ENCODE data around the gene RNF208. TPM values are rescaled to one million over a fixed set of nuclear protein-coding genes. Genes with fewer than 3 reads are reported as not detected.

The RNF208 gene
- total RNA-seq, 1 donor: not detected

GRCh38 chr9:137173796-137174664 is 48.0 kb downstream of the RNF208 start:
- Histone ChIP-seq H3K79me2 (ENCODE audit: insufficient read depth, low read length) (no peaks in the 10 kb centered on the region), H3K9me3 (ENCODE audit: low read depth, low read length) (no peaks in the 10 kb centered on the region), H3K4me3 (ENCODE audit: insufficient read depth, low read length) (no peak overlapping the region), H4K20me1 (ENCODE audit: insufficient read depth, low read length) (peaks cover 9% of the 10 kb centered on the region), H2AFZ (ENCODE audit: low read length) (no peak overlapping the region), H3K27ac (ENCODE audit: low read depth, low read length) (no peak overlapping the region), H3K4me1 (ENCODE audit: insufficient read depth, low read length) (no peaks in the 10 kb centered on the region), H3K27me3 (ENCODE audit: insufficient read depth, low read length) (peaks cover 19% of the 10 kb centered on the region), H3K4me2 (ENCODE audit: insufficient read depth, low read length) (no peak overlapping the region), H3K36me3 (ENCODE audit: insufficient read depth, low read length) (no peaks in the 10 kb centered on the region)
- TF ChIP-seq CTCF (IDR thresholded peaks at IDR 0.05; ENCODE audit: extremely low read depth, low read depth, low read length): no peak
- peak; percentile 91 for DNase-seq (ENCODE audit: insufficient read length, low spot score, missing footprints)

GRCh38 chr9:137172901-137173795 is 48.9 kb downstream of the RNF208 start:
- H4K20me1 ChIP-seq (ENCODE audit: insufficient read depth, low read length): peaks cover 4% of the 10 kb centered on the region
- no peaks in the 10 kb centered on the region for H3K4me1 ChIP-seq (ENCODE audit: insufficient read depth, low read length)
- H2AFZ ChIP-seq (ENCODE audit: low read length): no peak overlapping the region
- peaks cover 22% of the 10 kb centered on the region for H3K27me3 ChIP-seq (ENCODE audit: insufficient read depth, low read length)
- peak; percentile 95 for DNase-seq (ENCODE audit: insufficient read length, low spot score, missing footprints)
- H3K79me2 ChIP-seq (ENCODE audit: insufficient read depth, low read length): no peaks in the 10 kb centered on the region
- H3K4me3 ChIP-seq (ENCODE audit: insufficient read depth, low read length): no peak overlapping the region
- no peaks in the 10 kb centered on the region for H3K9me3 ChIP-seq (ENCODE audit: low read depth, low read length)
- H3K27ac ChIP-seq (ENCODE audit: low read depth, low read length): no peak overlapping the region
- H3K4me2 ChIP-seq (ENCODE audit: insufficient read depth, low read length): no peak overlapping the region
- no peaks in the 10 kb centered on the region for H3K36me3 ChIP-seq (ENCODE audit: insufficient read depth, low read length)
- TF ChIP-seq CTCF (IDR thresholded peaks at IDR 0.05; ENCODE audit: extremely low read depth, low read depth, low read length): no peak

- peak; percentile 88 for DNase-seq (ENCODE audit: insufficient read length, low spot score, missing footprints)
- Histone ChIP-seq H4K20me1 (ENCODE audit: insufficient read depth, low read length) (peaks cover 4% of the 10 kb centered on the region), H3K36me3 (ENCODE audit: insufficient read depth, low read length) (no peaks in the 10 kb centered on the region), H3K79me2 (ENCODE audit: insufficient read depth, low read length) (no peaks in the 10 kb centered on the region), H2AFZ (ENCODE audit: low read length) (no peak overlapping the region), H3K4me1 (ENCODE audit: insufficient read depth, low read length) (no peaks in the 10 kb centered on the region), H3K27me3 (ENCODE audit: insufficient read depth, low read length) (peaks cover 36% of the 10 kb centered on the region), H3K4me3 (ENCODE audit: insufficient read depth, low read length) (no peak overlapping the region), H3K4me2 (ENCODE audit: insufficient read depth, low read length) (no peak overlapping the region), H3K9me3 (ENCODE audit: low read depth, low read length) (no peaks in the 10 kb centered on the region), H3K27ac (ENCODE audit: low read depth, low read length) (no peak overlapping the region)
- no peak for TF ChIP-seq CTCF (IDR thresholded peaks at IDR 0.05; ENCODE audit: extremely low read depth, low read depth, low read length)
Observed at GRCh38 chr9:137171149-137171900, 50.7 kb downstream of the RNF208 start.
